ENCODE data around the gene RNASEH2B.

GRCh38 chr13:51000061-51000460, 90.5 kb downstream of the RNASEH2B start:
- no peak for TF ChIP-seq CTCF (IDR thresholded peaks at IDR 0.05)
- no peak for TF ChIP-seq ZFX (IDR thresholded peaks at IDR 0.05; ENCODE audit: borderline replicate concordance)
